Transverse colon (tissue), 4 donors: Measurements from ENCODE around the gene SYNPO2. TPM values are rescaled to one million over a fixed set of nuclear protein-coding genes. Genes with fewer than 3 reads are reported as not detected.

Experiments used
- DNase-seq: peaks from one replicate; pipeline ENCODE4 v3.0.0-alpha.2; 2019
- H3K27ac ChIP-seq, 4 donors: fragments of 200-600 bp; sonication (generic); 2 replicates each; pipeline ENCODE4 v1.5.1; 2016 to 2018; ENCODE audit warnings: inconsistent platforms in 4 of 4
- H3K27me3 ChIP-seq: fragments of 200-600 bp; sonication (generic); 2 replicates; pipeline ENCODE4 v1.5.1; 2017; ENCODE audit warnings: inconsistent platforms
- H3K36me3 ChIP-seq, 4 donors: fragments of 200-600 bp; sonication (generic); 2 replicates each; pipeline ENCODE4 v1.5.1; 2017 to 2019; ENCODE audit warnings: inconsistent platforms in 4 of 4
- H3K4me1 ChIP-seq, 4 donors: fragments of 200-600 bp; sonication (generic); 2 replicates each; pipeline ENCODE4 v1.5.1; 2017 to 2020; ENCODE audit warnings: inconsistent platforms in 4 of 4
- H3K4me3 ChIP-seq, 4 donors: fragments of 200-600 bp; sonication (generic); 1 replicate in 1 of 4; 2 replicates in 3 of 4; pipeline versions ENCODE4 v1.5.1 to v1.6.1; 2017 to 2019; ENCODE audit warnings: inconsistent platforms in 4 of 4
- H3K9me3 ChIP-seq, 2 donors: fragments of 200-600 bp; sonication (generic); 2 replicates each; pipeline ENCODE4 v1.5.1; 2017 to 2019; ENCODE audit warnings: inconsistent platforms in 2 of 2
- CTCF ChIP-seq, 5 experiments: fragments of 200-600 bp in 3 of 5; fragments of 450-650 bp in 2 of 5; sonication (generic) in 3 of 5; IDR thresholded peaks; 1 replicate in 2 of 5; 2 replicates in 3 of 5; pipeline ENCODE4 v1.5.1; 2016 to 2017; ENCODE audit warnings: antibody characterized with exemption in 5 of 5, inconsistent platforms in 3 of 5, mild to moderate bottlenecking in 2 of 5, moderate library complexity in 1 of 5
- EP300 ChIP-seq: sonication (generic); formaldehyde crosslinking; IDR thresholded peaks from one replicate; pipeline ENCODE4 v1.6.1; 2017; ENCODE audit warnings: antibody characterized with exemption, low read depth
- POLR2A ChIP-seq: fragments of 450-650 bp; IDR thresholded peaks from one replicate; pipeline ENCODE4 v1.6.1; 2016; ENCODE audit warnings: antibody characterized with exemption, mild to moderate bottlenecking, moderate library complexity
- POLR2AphosphoS5 ChIP-seq, 3 donors: sonication (generic); formaldehyde crosslinking; IDR thresholded peaks; one replicate each; pipeline ENCODE4 v1.6.1; 2016; ENCODE audit warnings: antibody characterized with exemption in 3 of 3
- WGBS, 2 donors: methylation state at CpG; one replicate each; pipeline ENCODE4 v1.1.5; 2018; ENCODE audit warnings: low coverage in 1 of 2; 5-methylcytosine and 5-hydroxymethylcytosine counted together
- in situ Hi-C, 4 donors: fragments of 200-750 bp; cut with MboI; loops; one replicate each; pipeline versions ENCODE4 v1.15.0 to v1.15.1; 2017; ENCODE audit warnings: low sequenced_read_pairs in 3 of 4, low pct_ligation_motif_present in 1 of 4, low pct_unique_long_range_greater_than_20kb in 1 of 4
- intact Hi-C: fragments of 100-400 bp; cut with DNase I; formaldehyde crosslinking; loops from one replicate; pipeline ENCODE4 v1.15.1; 2023; ENCODE audit warnings: low total_unique reads
- total RNA-seq, 4 donors: library from RNA; depleted of rRNA; stranded (reverse); fragments of >200 nt; gene quantifications; one replicate each; pipeline ENCODE4 v1.1.0, GENCODE V29; 2016

The SYNPO2 gene
- total RNA-seq, 4 donors from 2014 or later: 99.7 to 400 (median 145) TPM

DNA sequence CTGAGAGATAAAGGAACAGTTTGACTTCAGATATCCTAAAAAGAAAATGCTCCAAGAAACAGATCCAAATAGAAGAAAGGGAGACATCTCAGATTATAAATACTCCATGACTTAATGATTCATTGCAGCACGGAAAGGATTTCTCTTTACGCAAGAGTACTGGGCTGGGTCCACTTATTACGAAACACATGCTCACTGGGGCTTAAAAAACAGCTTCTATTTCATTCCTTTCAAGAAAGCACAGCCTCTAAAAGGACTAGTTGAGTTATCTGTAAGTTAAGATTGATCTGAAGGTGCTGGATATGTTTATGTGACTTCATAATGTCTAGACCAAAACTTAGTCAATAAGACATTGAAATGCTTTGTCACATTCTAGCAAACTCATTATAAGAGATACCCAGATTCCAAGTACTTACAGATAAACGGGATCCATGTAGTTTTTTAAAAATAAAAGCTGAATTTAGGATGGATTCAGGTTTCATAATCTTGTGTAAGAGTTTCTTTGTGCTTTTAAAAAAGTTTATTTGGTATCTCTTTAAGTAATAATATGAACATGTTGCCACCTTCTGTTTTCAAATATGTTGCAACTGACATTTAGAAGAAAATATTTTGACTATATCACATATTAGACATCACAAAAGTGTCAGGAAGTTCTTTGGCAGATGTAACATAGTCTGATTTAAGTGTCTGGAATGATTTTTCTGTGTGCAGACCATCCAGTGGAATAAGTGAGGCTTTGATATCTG, 137.4 kb downstream of the SYNPO2 start:
- peak; percentile 27 for DNase-seq
- in situ Hi-C loops (loop anchor here in 2 of 4 donors (25.0 kb wide), 1 partner anchor 211 kb away; no protein-coding TSS in a partner anchor), intact Hi-C loops (no loop called here)
- no peak for TF ChIP-seq CTCF (IDR thresholded peaks at IDR 0.05)
- TF ChIP-seq POLR2A: peak; percentile 28
- peak; percentile 75 to 85 (median 80) for TF ChIP-seq POLR2AphosphoS5 (IDR thresholded peaks at IDR 0.05)
- TF ChIP-seq EP300: peak; percentile 69
- Histone ChIP-seq H3K27ac (peak overlapping the region; percentile 85 to 91 (median 88)), H3K4me1 (peaks cover 6 to 23% (median 12%) of the 10 kb centered on the region in 4 donors), H3K36me3 (peaks cover 0 to 8% (median 0%) of the 10 kb centered on the region in 4 donors), H3K9me3 (no peaks in the 10 kb centered on the region), H3K27me3 (no peaks in the 10 kb centered on the region), H3K4me3 (peak overlapping the region in 3 of 4 donors; percentile 22 to 37 (median 25))
- WGBS, 2 donors: 32 to 55% methylated on average over 1 to 4 of the region's 4 CpGs

- Histone ChIP-seq H3K9me3 (no peaks in the 10 kb centered on the region), H3K27me3 (no peaks in the 10 kb centered on the region), H3K4me1 (peaks cover 6 to 23% (median 12%) of the 10 kb centered on the region in 4 donors), H3K36me3 (peaks cover 0 to 8% (median 0%) of the 10 kb centered on the region in 4 donors), H3K27ac (peak overlapping the region; percentile 85 to 91 (median 88)), H3K4me3 (peak overlapping the region in 3 of 4 donors; percentile 22 to 37 (median 25))
- WGBS, 2 donors: 66 to 79% methylated on average over 3 to 22 of the region's 22 CpGs
- TF ChIP-seq CTCF (IDR thresholded peaks at IDR 0.05) (no peak), POLR2A (peak; percentile 69), POLR2AphosphoS5 (IDR thresholded peaks at IDR 0.05) (peak; percentile 63 to 87 (median 74)), EP300 (no peak)
- intact Hi-C loops: no loop called here
- in situ Hi-C loops: loop anchor here in 2 of 4 donors (25.0 kb wide), 1 partner anchor 210 kb away; no protein-coding TSS in a partner anchor
- DNase-seq: peak; percentile 35
These were observed 138.2 kb downstream of the SYNPO2 start for GRCh38 chr4:119026662-119027444.

- H3K4me3 ChIP-seq: peak overlapping the region in 3 of 4 donors; percentile 22 to 37 (median 25)
These were observed 139.2 kb downstream of the SYNPO2 start for GRCh38 chr4:119027811-119028210.

More at GRCh38 chr4:119027811-119028210, 139.2 kb downstream of the SYNPO2 start:
- 45 to 68% methylated on average over 2 of the region's 2 CpGs for WGBS, 2 donors
- peaks cover 6 to 23% (median 12%) of the 10 kb centered on the region in 4 donors for H3K4me1 ChIP-seq
- TF ChIP-seq CTCF (IDR thresholded peaks at IDR 0.05) (no peak), POLR2AphosphoS5 (IDR thresholded peaks at IDR 0.05) (peak in 2 of 3 donors; percentile 7 to 23), POLR2A (no peak)
- H3K27me3 ChIP-seq: no peaks in the 10 kb centered on the region
- peak overlapping the region; percentile 85 to 91 (median 88) for H3K27ac ChIP-seq
- in situ Hi-C loops (loop anchor here in 2 of 4 donors (25.0 kb wide), 1 partner anchor 209 kb away; no protein-coding TSS in a partner anchor), intact Hi-C loops (no loop called here)
- DNase-seq: no peak
- H3K36me3 ChIP-seq: peaks cover 0 to 8% (median 0%) of the 10 kb centered on the region in 4 donors
- no peaks in the 10 kb centered on the region for H3K9me3 ChIP-seq
